NCI-H345 (cell line): ENCODE results near the gene RNU1-3.
A peak's percentile ranks its signal among the peaks of the same experiment; 100 is the strongest.
"Not testable (repeated sequence)": the region's sequence is repeated elsewhere in the genome, so short reads cannot be mapped to it uniquely, and the experiment has no call there.

ENCODE experiments used
- DNase-seq: peaks from one replicate; lab custom pipeline; 2025; lab: John Stamatoyannopoulos, UW

The RNU1-3 gene

DNA sequence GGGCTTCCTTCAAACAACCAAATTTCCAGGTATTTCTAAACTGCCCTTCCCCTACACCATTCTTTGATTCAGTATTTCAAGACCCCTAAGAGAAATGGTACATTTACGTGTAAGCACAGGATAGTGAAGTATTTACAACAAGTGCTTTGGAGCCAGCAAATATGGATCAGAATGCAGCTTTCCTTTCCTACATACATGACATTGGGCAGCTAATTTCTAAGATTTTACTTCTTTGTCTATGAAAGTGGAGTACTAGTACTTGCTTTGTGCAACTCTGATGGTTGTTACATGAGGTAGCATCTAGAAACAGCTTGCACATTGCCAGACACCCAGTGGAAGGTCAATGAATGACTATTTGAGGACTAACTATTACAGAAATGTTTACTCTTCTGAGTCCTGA is 15.2 kb downstream of the RNU1-3 start:
- not testable (repeated sequence) for DNase-seq

DNA sequence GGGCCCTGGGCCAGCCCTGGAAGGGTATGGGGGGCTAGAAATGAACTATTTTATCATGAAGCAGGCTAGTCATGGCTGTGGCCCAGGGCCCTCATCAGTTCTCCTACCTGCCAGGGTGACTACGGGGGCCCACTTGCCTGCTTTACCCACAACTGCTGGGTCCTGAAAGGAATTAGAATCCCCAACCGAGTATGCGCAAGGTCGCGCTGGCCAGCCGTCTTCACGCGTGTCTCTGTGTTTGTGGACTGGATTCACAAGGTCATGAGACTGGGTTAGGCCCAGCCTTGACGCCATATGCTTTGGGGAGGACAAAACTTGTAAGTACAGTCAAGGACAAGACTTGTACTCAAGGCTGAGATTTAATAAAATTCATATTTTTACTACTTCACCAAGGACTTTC is 16.8 kb downstream of the RNU1-3 start:
- not testable (repeated sequence) for DNase-seq

DNA sequence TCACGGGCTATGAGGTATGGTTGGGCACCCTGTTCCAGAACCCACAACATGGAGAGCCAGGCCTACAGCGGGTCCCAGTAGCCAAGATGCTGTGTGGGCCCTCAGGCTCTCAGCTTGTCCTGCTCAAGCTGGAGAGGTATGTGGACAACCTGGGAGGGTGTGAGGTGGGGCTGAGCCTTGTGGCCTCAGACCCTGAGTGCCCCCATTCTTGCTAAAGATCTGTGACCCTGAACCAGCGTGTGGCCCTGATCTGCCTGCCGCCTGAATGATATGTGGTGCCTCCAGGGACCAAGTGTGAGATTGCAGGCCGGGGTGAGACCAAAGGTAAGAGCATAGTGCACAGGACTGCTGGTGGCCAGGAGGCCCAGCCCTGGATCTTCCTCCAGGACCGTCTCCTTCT is 17.4 kb downstream of the RNU1-3 start:
- not testable (repeated sequence) for DNase-seq

DNA sequence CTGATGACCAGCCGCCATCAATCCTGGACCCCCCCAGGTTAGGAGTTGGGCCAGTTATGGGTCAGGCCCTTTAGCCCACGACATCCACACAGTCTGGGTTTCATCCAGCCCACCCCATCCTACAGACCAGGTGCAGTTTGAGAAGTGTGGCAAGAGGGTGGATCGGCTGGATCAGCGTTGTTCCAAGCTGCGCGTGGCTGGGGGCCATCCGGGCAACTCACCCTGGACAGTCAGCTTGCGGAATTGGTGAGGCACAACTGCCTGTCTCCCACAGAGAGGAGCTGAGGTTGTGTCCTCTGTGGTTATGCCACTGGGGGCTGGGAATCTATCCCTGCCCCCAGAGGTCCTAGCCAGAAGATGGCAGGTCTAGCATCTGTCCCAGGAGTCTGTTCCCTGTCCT is 18.0 kb downstream of the RNU1-3 start:
- not testable (repeated sequence) for DNase-seq

DNA sequence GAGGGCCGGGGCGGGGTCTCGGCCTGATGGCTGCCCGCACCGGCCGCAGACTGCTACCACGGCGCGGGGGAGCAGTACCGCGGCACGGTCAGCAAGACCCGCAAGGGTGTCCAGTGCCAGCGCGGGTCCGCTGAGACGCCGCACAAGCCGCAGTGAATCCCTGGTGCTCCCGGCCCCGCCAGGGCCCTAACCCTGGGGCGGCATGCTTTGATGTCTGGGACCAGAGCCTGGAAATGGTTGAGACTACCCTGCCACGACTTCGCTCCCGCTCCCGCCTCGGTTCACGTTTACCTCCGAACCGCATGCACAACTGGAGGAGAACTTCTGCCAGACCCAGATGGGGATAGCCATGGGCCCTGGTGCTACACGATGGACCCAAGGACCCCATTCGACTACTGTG is 18.5 kb downstream of the RNU1-3 start:
- not testable (repeated sequence) for DNase-seq

DNA sequence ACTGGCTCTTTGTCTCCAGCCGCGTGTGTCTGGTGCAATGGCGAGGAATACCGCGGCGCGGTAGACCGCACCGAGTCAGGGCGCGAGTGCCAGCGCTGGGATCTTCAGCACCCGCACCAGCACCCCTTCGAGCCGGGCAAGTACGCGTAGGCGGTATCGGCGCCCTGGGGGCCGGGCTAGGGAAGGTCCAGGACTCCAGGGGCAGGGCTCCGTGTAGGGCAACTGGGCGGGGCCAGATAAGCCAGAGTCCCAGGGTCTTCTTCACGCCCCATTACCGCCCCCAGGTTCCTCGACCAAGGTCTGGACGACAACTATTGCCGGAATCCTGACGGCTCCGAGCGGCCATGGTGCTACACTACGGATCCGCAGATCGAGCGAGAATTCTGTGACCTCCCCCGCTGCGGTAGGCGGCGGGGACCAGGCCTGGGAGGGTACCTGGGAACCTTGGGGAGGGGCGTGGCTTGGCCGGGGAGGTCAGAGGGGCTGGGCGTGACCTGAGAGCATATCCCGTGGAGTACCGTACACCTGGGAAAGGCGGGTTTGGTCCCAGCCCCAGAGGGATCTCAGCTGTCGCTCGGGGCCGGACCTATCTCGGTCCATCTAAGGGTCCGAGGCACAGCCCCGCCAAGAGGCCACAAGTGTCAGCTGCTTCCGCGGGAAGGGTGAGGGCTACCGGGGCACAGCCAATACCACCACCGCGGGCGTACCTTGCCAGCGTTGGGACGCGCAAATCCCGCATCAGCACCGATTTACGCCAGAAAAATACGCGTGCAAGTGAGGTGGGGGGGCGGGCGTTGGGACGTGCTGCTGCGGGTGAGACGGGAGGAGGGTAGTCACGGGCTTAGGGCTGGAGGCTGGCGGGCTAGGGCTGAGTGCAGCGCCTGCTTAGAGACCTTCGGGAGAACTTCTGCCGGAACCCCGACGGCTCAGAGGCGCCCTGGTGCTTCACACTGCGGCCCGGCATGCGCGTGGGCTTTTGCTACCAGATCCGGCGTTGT is 19.3 kb downstream of the RNU1-3 start:
- DNase-seq: not testable (repeated sequence)

DNA sequence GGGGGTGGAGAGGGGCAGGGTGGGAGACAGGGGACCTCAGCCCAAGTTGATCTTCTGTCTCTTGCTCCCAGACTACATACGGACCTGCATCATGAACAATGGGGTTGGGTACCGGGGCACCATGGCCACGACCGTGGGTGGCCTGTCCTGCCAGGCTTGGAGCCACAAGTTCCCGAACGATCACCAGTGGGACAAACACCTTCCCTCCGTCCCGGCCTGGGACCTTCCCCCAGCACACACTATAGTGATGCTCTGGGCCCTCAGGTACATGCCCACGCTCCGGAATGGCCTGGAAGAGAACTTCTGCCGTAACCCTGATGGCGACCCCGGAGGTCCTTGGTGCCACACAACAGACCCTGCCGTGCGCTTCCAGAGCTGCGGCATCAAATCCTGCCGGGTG is 20.0 kb downstream of the RNU1-3 start:
- not testable (repeated sequence) for DNase-seq

DNA sequence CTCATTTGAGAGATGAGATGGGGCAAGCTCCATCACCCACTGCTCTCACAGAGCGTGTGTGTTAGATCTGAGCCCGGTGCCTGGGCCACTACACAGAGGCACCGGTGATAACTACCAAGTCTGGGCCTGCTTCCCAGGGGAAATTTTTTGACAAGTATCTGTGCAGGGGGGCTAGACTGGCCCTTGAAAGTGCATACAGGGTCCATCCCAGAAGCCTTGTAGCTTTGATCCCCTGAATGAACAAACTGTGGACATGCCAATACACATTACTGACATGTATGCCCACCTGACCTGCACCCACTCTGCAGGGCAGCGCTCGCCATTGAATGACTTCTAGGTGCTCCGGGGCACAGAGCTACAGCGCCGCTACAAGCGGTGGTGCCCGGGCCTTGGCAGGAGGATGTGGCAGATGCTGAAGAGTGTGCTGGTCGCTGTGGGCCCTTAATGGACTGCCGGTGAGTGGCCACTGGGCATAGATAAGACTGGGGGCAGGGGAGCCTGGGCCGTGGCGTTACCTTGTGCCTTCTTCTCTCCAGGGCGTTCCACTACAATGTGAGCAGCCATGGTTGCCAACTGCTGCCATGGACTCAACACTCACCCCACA is 20.6 kb downstream of the RNU1-3 start:
- not testable (repeated sequence) for DNase-seq

DNA sequence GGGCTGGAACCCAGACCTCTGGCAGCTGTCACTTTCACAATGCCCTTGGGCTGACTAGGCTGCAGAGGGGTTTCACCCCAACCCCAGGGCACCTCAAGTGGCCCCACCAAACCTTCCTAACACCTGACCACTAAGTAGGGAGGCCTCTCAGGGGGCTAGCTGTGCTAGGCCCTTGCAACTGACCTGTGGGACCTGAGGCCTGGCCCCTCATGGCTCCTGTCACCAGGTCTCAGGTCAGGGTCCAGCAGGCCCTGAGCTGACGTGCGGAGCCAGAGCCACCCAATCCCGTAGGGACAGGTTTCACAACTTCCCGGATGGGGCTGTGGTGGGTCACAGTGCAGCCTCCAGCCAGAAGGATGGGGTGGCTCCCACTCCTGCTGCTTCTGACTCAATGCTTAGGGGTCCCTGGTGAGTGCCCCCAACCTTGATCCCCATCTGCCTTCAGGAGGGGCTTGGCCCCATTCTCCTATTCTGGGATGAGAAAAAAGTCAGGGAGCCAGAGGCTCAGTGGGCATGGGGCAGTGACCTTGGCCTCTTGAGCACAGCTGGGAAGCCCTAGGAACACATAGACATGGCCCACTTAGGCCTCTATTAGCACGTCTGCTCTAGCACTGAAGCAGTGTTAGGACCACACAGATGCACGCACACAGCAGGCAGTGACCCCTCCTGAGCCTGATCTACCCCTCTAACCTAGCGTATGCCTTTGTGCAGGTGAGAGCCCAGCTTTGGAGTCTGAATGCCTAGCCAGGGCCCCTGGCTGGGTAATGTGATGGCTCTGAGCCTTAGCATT is 21.3 kb downstream of the RNU1-3 start:
- DNase-seq: not testable (repeated sequence)

DNA sequence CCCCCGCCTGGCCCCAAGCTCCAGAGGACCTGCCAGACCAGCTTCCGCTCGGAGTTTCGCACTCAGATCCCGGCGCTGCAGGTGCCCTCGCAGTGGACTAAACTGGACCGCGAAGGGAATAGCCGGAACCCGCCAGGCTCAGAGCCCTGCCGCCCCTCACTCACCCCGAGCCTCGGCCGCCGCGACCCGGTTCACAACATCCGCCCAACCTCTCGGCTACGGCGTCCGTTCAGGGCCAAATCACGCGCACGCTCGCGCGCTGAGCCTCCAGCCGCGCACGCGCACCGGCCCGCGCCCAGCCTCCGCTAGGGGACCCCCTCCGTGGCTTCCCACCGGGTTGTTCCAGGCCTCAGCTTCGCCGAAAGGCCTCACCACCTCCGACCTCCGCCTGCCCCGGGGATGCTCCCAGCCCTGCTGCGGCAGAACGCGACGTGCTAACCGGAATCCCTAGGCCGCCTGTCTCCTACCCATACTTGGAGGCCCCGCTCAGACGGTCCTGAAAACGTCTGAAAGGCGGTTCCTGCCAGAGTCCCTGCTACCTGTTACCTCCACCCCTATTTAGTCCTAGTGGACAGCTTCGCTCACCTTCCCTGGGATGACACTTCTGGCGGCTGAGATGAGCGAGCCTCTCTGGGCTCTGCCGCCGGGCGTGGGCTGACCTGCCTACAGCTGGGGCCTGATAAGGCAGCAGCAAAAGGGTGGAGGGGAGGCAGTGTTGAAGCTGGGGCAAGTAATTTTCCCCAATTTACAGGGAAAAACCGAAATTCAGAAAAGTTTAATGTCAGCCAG is 22.1 kb downstream of the RNU1-3 start:
- peak; percentile 98 for DNase-seq

DNA sequence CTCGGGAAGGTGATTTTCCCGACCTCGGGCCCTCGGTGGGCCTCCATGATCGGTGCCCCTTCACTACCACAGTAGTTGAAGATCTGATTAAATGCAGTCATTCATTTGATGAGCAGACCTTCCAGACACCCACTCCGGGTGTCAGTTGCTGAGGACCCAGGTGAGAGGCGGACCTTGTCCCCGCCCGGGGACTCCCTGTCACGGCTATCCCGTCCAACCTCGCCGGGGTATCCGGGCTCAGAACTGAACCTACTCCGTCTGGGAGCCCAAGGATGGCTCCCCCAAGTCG is 22.6 kb downstream of the RNU1-3 start:
- DNase-seq: no peak

DNA sequence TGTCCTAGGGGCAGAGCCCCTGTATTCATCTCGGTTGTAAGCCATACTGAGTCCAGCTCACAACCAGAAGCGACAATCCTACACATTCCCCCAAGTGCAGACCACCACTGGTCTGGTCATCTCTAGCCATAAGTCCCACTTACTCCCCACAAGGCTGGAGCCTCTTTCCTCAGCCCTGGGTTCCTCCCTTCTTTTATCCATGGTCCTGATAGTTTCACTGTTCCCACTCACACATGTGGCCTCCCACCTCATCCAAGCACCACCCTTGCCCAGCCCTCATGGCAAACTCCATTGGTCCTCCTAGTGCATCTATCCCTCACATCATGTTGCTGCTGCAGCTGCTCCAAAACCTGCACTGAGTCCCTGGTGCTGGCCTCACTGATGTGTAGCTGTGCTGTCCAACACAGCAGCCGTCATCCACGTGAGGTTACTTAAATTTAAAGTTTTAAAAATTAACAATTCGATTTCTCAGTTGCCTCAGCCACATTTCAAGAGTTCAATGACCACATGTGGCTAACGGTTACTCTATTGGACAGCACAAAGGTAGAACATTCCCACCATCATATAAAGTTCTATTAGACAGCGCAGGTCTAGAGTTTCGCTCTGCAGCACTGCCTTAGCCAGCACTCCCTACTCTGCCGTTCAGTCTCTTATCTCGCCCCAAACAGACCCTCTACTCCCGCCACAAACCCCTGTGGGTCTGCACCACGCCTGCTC is 23.1 kb downstream of the RNU1-3 start:
- not testable (repeated sequence) for DNase-seq

DNA sequence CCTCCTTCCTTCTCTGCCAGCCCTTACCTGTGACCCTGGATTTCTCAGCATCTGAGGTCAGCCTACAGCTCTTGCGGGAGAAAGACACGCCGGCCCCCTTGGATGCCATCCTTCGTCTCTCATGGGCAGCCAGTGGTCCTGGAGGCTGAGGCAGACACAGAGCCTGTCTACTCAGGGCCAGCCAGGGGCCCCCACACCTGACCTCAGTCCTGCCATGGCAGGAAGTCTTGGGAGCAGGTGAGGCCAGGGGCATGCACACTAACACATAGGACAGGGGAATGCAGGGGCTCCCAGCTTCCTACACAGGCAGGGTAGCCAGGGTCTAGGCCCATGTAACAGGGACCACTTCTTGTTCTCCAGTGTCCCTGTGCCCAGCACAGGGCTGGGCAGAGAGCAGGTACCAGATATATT is 23.7 kb downstream of the RNU1-3 start:
- not testable (repeated sequence) for DNase-seq

DNA sequence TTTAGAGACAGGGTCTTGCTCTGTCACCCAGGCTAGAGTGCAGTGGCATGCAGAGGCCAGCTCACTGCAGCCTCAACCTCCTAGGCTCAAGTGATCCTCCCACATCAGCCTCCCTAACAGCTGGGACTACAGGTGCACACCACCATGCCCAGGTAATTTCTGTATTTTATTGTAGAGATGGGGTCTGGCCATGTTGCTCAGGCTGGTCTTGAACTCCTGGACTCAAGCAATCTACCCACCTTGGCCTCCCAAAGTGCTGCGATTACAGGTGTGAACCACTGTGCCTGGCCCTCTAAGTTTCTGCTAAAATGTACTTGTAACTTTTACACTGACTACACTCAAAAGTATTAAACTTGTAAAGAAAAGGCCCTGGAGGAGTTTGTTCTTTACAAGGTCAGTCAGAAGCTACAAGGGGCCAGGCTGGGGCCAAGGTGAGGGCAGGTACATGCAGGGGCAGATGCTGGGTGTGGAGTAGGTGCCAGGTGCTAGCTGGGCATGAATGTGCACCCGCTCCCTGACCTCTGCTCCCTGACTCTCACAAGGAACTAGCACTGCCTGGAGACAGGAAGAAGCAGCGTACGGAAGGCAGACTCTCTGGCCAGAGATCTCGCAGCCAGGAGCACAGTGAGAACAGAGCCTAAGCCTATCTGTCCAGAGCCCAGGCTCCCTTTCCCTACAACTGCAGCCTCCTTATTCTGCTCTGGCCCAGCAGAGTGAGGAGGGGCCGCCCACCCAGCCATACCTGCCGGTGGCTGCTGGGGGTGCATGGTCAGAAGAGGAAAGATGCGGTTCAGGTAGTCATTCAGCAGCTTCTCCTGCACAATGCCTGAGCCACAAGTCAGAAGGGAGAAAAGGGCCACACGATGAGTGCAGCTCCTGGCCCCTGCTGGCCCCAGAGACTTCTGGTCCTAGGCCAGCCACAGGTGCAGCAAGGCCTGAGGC is 24.5 kb downstream of the RNU1-3 start:
- not testable (repeated sequence) for DNase-seq

DNA sequence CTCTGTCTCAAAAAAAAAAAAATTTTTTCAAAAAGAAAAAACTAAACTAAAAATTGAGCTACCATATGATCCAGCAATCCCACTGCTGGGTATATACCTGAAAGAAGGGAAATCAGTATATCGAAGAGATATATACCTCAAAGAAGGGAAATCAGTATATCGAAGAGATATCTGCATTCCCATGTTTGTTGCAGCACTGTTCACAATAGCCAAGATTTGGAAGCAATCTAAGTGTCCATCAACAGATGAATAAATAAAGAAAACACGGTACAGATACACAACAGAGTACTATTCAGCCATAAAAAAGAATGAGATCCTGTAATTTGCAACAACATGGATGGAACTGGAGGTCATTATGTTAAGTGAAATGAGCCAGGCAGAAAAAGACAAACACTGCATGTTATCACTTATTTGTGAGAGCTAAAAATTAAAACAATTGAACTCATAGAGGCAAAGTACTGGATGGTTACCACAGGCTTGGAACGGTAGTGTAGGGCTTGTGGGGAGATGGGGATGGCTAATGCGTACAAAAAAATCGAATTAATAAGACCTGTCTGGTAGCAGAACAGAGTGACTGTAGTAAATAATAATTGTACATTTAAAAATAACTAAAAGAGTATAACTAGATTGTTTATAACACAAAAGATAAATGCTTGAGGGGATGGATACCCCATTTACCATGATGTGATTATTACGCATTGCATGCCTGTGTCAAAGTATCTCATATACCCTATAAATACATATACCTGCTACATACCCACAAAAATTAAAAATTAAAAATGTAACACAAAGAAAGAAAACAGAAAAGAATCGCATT is 25.4 kb downstream of the RNU1-3 start:
- not testable (repeated sequence) for DNase-seq

DNA sequence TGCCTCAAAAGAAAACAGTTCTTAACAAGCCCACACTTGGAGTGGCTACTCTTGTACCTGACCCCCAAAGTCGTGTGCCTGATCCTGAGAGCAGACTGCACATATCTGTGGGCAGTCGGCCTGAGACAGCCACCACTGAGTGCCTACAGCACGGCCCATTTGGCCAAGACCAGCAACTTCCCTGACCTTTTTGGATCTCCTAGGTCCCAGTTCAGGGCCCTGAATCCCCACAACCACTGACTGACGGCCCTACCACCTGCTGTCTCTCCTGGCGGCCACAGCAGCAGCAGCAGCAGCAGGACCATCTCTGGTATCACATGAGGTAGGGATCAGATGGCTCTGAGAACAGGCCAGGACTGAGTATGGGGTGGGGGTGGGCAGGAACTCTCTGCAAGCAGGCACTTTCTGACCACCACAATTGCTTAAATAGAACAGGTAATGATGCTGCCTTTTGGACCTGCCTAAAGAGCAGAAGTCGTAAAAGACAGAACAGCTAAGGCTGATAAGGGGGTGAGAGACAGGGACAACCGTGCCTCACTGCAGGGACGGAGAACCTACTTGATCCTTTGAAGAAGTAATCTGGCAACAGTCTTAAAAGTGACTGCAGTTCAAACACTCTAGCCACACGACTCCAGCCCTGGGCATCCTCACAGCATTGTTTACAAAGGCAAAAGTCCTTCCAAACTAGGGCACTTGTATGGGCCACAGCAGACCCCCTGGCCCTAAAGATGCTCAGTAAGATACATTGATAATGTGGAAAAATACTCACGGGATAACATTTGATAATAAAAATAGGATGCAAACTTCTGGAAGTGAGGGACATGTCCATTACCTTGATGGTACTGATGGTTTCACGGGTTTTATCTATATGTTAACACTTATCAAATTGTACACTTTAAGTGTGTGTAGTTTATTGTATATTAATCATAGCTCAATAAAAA is 27.4 kb downstream of the RNU1-3 start:
- DNase-seq: not testable (repeated sequence)

DNA sequence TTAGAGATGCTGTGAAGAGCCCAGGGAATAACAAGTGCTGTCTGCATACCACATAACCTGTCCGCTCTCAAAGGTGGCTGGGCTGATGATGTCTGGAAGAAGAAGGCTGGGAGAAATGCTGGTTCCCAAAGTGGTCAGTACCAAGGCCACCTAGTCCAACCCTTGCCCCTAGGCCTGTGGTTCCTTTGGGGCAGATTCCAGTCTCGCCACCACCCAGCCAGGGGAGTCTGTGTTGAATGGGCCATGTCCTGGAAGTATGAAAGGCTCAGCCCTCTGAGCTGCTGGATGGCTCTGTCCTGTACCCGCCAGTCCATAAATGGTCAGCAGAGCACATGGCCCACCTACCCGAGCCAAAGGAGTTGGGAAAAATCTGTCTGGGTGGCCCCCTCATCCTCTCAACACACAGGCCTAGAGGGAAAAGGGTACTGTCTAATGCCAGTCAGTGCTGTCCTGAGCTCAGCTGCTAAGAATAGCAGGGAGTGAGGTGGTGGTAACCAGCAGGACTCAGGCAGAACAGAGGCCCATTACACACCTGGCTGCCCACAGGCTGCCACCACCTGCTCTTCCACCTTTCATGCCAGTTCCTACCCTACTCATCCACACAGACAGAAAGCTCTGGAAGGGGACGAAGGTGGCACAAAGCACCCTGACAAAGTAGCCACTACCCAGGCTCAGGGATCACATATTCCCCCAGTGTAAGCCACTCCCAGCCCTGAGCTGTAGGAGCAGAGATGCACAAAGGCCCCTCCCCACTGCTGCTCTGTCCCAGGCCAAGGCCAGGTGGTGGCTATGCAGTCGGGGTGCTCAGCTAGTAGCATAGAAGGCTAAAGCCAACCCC is 28.6 kb downstream of the RNU1-3 start:
- not testable (repeated sequence) for DNase-seq
